ENCODE data around the gene SUGCT. TPM values are rescaled to one million over a fixed set of nuclear protein-coding genes. Genes with fewer than 3 reads are reported as not detected.

Gene SUGCT
- total and polyA plus RNA-seq, 2 of the 13 experiments (the other 11 are each of a cell fraction or from before 2014, with no cell fraction given), result 10.1 to 22.2 TPM

GRCh38 chr7:40492946-40493345 lies 358.1 kb downstream of the SUGCT start:
- H3K4me2 ChIP-seq (ENCODE audit: low read depth, low read length), result no peak overlapping the region
- H3K4me1 ChIP-seq (ENCODE audit: insufficient read depth, low read length), result no peaks in the 10 kb centered on the region
- no TSS peak for BruUV-seq (replicated peaks)
- intact Hi-C loops (cut with micrococcal nuclease; ENCODE audit: unreplicated experiment), result no loop called here
- no peak for DNase-seq (ENCODE audit: low spot score)
- WGBS (ENCODE audit: low lambda C conversion rate), result 93% methylated on average over 4 of the region's 4 CpGs
- H4K20me1 ChIP-seq (ENCODE audit: insufficient read depth, low read length), result no peaks in the 10 kb centered on the region
- FAIRE-seq, result no peak
- in situ Hi-C loops (cut with HindIII; ENCODE audit: extremely low pct_ligation_motif_present, low pct_unique_long_range_greater_than_20kb), result no loop called here
- H3K9ac ChIP-seq (ENCODE audit: insufficient read depth, low read depth, low read length), result no peak overlapping the region
- ChIA-PET POLR2A (no interaction called here), CTCF (ENCODE audit: low intra/inter-chr PET ratio, low total read pairs) (no interaction called here)
- H3K9me3 ChIP-seq (ENCODE audit: low read length), result no peaks in the 10 kb centered on the region
- no peak overlapping the region for H3K4me3 ChIP-seq (replicated peaks in 1 of 3; ENCODE audit: insufficient read depth in 1 of 3, low read depth in 2 of 3, low read length in 3 of 3)
- H3K36me3 ChIP-seq (replicated peaks in 1 of 2; ENCODE audit: control insufficient read depth in 1 of 2, insufficient read depth in 2 of 2, low read length in 2 of 2), result no peaks in the 10 kb centered on the region
- no peaks in the 10 kb centered on the region for H3K79me2 ChIP-seq (ENCODE audit: insufficient read depth, low read length)
- H2AFZ ChIP-seq (ENCODE audit: low read length), result no peak overlapping the region
- ATAC-seq, result no peak
- TF ChIP-seq NR2F1 (CRISPR knock-in tag; IDR thresholded peaks at IDR 0.05) (no peak), PRMT3 (CRISPR knock-in tag; IDR thresholded peaks at IDR 0.05; ENCODE audit: borderline replicate concordance, low read depth) (no peak), NR3C1 (CRISPR knock-in tag; IDR thresholded peaks at IDR 0.05) (no peak), MZF1 (CRISPR knock-in tag; IDR thresholded peaks at IDR 0.05; ENCODE audit: borderline replicate concordance) (no peak), HDAC2 (CRISPR knock-in tag; IDR thresholded peaks at IDR 0.05) (no peak), CEBPG (CRISPR knock-in tag; IDR thresholded peaks at IDR 0.05) (no peak), ZNF879 (CRISPR knock-in tag; IDR thresholded peaks at IDR 0.05) (no peak), BRD4 (CRISPR knock-in tag; IDR thresholded peaks at IDR 0.05) (no peak), ZNF224 (CRISPR knock-in tag; IDR thresholded peaks at IDR 0.05) (no peak), ZIK1 (CRISPR knock-in tag; IDR thresholded peaks at IDR 0.05; ENCODE audit: borderline replicate concordance, low read depth) (no peak), GTF2F1 (IDR thresholded peaks at IDR 0.05; ENCODE audit: low read length) (no peak), HOXA3 (CRISPR knock-in tag; IDR thresholded peaks at IDR 0.05) (no peak)
- TF ChIP-seq, protein P1, sequence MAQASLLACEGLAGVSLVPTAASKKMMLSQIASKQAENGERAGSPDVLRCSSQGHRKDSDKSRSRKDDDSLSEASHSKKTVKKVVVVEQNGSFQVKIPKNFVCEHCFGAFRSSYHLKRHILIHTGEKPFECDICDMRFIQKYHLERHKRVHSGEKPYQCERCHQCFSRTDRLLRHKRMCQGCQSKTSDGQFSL (CRISPR knock-in tag; IDR thresholded peaks at IDR 0.05), result no peak
- TF ChIP-seq, protein P2, sequence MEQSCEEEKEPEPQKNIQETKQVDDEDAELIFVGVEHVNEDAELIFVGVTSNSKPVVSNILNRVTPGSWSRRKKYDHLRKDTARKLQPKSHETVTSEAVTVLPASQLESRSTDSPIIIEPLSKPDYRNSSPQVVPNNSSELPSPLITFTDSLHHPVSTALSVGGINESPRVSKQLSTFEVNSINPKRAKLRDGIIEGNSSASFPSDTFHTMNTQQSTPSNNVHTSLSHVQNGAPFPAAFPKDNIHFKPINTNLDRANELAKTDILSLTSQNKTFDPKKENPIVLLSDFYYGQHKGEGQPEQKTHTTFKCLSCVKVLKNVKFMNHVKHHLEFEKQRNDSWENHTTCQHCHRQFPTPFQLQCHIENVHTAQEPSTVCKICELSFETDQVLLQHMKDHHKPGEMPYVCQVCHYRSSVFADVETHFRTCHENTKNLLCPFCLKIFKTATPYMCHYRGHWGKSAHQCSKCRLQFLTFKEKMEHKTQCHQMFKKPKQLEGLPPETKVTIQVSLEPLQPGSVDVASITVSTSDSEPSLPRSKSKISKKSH (CRISPR knock-in tag; IDR thresholded peaks at IDR 0.05; ENCODE audit: borderline replicate concordance), result no peak
- TF ChIP-seq, protein P3, sequence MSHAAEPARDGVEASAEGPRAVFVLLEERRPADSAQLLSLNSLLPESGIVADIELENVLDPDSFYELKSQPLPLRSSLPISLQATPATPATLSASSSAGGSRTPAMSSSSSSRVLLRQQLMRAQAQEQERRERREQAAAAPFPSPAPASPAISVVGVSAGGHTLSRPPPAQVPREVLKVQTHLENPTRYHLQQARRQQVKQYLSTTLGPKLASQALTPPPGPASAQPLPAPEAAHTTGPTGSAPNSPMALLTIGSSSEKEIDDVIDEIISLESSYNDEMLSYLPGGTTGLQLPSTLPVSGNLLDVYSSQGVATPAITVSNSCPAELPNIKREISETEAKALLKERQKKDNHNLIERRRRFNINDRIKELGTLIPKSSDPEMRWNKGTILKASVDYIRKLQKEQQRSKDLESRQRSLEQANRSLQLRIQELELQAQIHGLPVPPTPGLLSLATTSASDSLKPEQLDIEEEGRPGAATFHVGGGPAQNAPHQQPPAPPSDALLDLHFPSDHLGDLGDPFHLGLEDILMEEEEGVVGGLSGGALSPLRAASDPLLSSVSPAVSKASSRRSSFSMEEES (CRISPR knock-in tag; IDR thresholded peaks at IDR 0.05), result no peak
- no peaks in the 10 kb centered on the region for H3K27me3 ChIP-seq (ENCODE audit: control insufficient read depth in 1 of 2, insufficient read depth in 2 of 2, low read length in 2 of 2)
- no peak overlapping the region for H3K27ac ChIP-seq (ENCODE audit: extremely low read length, insufficient read depth, low read length)
